Activated T-cell treated with anti-CD3 and anti-CD28 coated beads, Interleukin-2, amount 50 U/mL, for 48 hours (primary cell): ENCODE results near the gene DNAJC11.
"Not testable (repeated sequence)": the region's sequence is repeated elsewhere in the genome, so short reads cannot be mapped to it uniquely, and the experiment has no call there.

Experiments used
- DNase-seq, 2 experiments: peaks; one replicate each; pipeline ENCODE4 v3.0.0-alpha.2; 2020

DNAJC11 gene

DNA sequence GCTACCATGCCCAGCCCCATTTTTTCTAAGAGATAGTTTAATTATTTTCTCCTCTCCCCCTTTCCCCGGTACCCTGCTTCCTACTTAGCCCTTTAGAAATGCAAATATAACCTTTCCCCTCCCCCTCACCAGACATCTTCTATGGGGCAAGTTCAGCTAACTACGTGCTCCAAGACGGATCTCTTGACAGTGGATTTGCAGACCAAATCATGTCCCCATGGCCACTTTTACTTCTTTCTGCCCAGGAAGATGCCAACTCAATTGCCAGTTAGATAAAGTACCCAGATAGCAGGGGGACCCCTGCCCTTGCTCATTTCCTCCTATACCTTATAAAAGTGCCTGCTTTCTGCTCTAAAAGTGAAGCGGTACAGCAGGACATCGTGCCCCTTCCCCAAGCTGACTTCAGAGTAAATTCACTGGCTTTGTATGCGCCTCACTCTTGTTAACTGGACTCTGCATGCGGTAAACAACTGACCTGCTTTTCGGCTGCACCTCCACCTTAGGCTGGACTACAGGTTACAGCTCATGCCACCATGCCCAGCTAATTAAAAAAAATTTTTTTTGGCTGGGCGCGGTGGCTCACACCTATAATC, 7.4 kb downstream of the DNAJC11 start:
- DNase-seq, result no peak

DNA sequence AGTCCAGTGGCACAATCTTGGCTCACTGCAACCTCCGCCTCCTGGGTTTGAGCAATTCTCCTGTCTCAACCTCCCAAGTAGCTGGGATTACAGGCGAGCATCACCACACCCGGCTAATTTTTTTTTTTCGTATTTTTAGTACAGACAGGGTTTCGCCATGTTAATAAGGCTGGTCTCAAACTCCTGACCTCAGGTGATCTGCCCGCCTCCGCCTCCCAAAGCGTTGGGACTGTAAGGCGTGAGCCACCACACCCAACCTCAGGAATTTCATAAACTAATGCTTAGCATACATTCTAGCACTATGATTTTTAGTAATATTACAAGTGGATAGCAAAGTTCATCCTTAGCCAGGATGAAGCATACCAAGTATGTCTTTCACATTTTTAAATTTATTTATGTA, 8.7 kb downstream of the DNAJC11 start:
- no peak for DNase-seq

DNA sequence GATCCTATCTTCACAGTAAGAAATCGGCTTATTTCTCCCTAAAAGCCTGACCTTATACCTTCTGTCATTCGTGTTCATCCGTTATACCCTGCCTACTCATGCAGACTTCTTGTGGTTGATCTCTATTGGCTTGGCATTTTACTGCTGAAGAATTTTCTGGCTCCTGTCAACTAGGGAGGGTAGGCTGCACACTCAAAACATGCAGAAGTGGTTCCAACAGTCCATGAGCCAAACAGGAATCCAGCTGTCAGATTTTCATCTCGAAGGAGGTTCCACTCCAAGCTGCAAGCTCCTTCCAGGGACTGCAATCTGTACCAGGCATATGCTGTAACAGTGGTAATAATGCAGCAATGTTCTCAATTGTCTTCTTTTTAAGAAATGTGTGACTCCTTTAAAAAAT, 10.1 kb downstream of the DNAJC11 start:
- DNase-seq, result no peak

DNA sequence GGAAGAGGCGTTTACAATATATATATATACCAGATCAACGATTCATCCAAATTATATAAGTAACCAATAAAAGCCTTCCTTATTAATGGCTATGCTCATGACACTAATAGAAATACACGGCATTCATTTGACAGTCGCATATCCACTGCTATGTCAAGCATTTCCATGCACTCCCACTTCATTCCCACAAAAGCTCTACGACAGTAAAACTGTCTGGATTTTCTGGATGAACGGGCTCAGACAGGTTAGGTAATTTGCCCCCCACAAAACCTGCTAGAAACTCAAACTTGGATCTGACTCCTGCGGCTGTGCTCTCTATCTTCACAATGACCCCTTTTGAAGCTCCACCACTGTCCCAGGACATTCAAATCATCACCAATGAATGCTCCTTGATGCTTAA, 11.4 kb downstream of the DNAJC11 start:
- no peak for DNase-seq

DNA sequence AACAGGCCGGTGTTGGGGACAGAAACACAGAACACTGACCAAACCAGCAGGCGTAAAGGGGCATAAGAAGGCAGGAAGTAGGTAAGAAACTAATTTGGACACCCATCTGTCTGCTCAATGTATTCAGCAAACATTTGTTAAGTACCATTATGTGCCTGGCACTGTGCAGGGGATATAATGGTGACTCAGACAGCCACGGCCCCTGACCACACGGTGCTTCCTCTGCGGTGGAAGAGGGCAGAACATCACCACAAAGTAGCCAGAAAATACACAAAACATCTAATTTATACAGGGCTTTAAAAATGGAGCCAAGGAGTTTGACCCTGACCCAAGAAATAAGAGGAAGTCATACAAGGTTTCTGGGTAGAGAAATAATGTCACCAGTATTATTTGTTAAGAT, 12.9 kb downstream of the DNAJC11 start:
- no peak for DNase-seq

DNA sequence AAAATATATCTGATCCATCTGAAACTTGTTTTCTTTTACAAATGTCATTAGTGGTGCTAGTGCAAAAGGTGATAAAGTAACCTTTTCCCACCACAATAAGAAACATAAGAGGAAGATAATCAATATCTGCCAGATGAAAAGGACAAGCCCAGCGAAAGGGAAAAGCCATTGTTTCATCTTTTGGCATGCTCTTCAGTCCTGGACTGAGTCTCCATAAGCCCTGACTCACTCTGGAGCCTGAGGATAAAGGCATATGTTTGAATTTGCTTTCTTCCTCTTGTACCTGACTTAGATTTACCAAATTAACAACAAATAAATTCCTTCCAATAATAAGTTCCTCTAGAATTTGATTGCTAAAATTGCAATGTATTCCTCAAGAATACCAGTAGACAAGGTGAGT, 13.6 kb downstream of the DNAJC11 start:
- DNase-seq, result no peak

DNA sequence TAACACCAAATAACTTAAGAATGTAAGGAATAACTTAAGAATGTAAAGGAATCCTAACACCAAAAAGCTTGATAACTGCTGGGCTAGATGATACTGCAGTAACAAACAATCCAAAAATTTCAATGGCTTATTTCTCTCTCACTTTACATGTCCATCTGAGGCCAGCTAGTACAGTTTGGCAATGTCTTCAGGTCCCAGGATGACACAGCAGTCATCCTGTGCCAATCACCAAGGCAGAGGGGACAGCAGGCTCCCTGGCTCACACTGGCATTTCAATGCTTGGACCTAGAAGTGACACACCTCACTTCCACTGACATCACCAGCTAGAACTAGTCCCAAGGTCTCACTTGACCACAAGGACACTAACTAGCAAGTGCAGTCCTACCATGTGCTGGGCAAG, 15.3 kb downstream of the DNAJC11 start:
- no peak for DNase-seq

DNA sequence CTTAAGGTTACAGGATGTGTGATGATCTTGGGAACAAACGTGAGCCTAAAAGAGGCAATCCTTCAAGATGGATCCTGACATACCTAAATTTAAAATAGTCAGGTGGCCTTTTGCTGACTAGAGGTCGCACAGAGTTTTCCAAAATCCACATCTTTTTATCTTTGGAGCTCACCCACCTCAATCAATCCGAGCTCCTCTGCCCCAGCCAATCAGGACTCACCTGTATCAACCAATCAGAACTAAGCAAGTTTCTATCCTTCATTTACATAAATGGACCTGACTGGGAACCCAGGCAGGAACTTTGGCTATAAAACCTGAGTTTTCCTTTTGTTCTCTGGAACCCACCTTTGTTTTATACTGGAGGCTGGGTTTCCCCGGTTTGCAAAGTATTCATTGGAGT, 16.2 kb downstream of the DNAJC11 start:
- DNase-seq, result no peak

DNA sequence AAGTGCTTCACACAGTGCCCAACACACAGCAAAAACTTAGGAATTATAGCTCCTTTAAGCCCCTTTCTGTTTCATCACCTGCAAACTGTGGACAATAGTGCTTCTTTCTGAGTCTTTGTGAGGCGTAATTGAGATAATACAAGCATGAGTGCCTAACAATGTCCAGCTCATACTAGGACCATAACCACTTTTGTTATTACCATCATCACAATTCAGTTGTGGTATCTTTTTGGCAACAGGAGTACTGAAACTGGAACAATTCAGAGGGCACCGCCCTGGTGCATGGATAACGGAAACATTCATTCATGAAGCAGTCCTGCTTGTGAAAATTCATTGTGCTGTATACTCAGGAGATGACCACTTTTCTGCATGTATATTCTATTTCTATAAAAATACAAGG, 18.2 kb downstream of the DNAJC11 start:
- DNase-seq, result peak in 1 of 2 experiments; percentile 28

DNA sequence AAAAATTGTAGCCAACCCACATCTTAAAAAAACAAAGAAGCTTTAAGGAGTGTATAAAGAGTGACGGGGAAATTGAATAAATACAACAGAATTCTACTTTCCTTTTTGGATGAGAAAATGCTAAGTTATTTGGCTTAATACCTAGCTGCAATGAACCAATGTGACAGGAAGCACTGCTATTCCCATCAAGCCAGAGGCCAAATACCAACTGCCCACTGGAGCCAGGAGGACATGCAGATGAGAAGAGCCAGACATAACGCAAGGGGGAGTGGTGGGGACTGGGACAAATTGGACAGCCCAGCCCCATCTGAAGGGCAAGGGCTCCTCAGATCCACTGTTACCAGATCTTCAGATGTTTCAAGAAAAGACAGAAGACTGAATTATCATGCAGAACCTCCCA, 25.7 kb downstream of the DNAJC11 start:
- DNase-seq, result no peak

DNA sequence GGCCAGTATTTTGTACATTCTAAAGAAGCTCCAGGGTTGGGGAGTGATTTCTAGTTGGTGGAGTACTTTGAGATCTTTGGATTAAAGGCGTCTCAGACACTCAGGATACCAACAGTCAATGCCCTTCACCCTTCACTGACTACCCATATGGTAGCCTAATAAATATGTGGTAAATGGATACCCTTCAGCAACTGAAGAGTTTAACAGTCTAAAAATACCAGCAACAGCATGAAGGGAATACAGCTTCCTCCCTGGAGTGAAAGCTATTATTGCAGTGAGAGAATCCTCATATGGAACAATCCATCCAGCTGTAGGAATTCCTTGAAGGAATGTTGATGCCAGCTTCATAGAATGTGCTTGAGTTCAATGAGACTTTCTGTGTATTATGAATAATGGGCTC, 26.8 kb downstream of the DNAJC11 start:
- DNase-seq, result no peak

DNA sequence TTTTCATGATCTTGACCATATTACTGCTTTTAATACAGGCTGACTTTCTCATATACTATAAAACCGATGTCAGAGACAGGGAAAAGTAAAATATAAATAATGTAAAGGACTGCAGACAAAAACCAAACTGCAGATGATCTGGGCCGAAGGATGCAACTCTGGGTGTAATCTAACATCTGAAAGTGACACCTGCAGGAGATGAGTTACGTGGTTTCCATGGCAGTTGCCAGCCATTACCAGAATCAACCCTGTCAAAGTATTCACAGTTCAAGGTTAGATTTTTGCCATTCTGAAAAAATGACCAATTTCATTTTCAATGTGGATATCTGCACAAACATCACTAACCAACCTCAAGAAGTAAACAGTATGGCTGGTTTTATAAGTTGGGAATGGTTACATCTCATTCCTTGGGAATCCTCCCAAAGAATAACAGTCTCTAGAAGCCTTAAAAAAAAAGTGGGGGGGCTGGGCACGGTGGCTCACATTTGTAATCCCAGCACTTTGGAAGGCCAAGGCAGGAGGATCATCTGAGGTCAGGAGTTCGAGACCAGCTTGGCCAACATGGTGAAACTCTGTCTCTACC, 27.7 kb downstream of the DNAJC11 start:
- DNase-seq, result no peak

DNA sequence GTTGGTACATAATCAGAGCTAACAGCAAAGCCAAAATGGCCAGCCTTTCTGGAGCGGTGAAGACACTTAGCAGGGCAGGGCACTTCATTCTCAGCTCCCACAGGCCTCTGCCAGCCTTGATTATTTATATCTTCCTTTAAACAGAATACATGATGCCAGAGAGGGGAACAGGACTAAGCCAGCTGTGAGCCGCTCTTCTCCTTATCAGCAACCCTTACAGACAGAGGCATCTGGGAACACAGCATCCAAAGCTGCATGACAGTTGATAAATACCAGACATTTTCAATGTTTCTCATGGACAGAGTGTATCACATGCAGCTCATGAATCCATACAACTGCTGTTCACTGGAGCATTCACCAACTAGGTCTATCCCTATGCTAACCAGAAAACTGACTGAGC, 29.1 kb downstream of the DNAJC11 start:
- DNase-seq, result no peak

DNA sequence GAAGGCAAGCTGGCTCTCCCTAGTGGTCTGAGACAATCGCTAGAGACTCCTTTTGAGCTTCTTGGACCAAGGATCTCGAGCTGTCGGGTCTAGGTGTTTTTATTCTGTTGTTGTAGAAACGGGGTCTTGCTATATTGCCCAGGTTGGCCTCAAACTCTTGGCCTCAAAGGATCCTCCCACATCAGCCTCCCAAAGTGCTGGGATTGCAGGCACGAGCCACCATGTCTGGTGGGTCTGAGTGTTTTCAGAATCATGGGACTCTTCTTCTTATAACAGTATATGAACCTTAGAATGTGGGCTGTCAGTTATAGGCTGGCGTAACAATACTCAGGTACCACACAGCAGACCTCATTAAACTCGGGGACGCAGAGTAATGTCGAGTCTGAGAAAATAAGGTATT, 33.1 kb downstream of the DNAJC11 start:
- no peak for DNase-seq

DNA sequence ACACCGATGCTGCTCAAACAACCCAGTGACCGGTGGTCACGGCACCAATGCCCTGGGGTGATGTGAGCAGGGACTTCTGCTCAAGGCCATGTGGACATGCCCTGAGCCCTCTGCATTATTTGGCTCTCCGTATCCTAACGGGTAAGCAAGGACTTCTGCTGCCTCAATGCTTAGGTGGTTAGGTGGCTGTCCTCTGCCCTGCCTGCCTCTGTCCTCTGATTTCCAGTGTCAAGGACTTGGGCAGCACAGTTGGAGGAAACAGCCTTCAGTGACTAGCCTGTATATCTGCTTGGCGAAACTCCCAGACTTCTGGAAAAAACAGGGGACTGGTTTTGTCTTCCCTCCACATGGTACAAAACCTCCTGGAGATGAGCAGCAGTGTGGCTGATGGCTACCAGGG, 34.5 kb downstream of the DNAJC11 start:
- no peak for DNase-seq

DNA sequence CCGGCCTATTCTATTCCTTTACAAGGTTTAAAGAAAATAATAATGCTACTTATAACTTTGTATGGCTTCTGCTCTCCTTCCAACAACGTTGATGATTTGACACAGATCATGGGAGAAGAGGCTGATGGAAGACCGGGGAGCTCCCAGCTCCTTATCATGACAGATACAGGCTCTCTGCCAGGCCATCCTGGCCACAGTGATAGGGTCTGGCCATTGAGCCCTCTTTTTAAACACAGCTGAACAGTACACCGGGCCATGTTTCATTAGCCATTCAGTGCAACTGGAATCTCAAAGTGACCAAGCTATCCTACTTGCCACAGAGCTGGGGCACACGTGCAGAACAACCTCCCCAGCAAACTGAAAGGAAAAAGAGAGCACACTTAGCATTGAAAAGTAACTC, 34.9 kb downstream of the DNAJC11 start:
- DNase-seq, result no peak

DNA sequence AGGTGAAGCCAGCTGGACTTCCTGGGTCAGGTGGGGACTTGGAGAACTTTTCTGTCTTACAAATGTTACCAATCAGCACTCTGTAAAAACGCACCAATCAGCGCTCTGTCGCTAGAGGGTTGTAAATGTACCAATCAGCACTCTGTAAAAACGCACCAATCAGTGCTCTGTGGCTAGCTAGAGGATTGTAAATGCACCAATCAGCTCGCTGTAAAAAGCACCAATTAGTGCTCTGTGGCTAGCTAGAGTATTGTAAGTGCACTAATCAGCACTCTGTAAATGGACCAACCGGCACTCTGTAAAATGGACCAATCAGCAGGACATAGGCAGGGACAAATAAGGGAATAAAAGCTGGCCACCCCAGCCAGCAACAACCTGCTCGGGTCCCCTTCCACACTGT, 39.1 kb downstream of the DNAJC11 start:
- not testable (repeated sequence) for DNase-seq

DNA sequence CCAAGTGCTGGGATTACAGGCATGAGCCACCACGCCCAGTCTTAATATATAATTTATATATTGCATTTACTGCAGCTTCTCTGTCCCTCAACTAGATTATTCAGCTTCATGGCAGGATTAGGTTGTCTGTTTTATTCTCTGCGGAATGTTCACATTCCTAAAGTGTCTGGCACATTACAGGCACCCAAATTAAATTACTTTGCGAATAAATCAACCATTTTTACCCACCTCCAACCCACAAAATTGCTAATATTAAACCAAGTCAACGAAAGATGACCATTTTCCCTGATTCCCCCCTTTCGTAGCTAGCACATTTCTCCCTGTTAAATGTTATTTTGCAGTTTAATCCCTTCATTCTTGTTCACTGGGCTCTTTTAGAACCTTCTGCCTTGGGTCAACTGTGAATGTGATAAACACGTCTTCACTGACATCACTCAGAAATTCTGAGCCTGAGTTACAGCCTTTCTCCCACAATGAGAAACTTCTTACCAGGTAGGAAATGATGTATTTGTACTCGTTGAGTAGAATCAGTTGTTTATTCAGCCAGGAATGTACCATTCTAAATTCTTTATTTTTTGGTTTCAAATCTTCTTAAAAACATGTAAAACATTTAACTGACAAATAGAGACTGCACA, 41.1 kb downstream of the DNAJC11 start:
- no peak for DNase-seq

DNA sequence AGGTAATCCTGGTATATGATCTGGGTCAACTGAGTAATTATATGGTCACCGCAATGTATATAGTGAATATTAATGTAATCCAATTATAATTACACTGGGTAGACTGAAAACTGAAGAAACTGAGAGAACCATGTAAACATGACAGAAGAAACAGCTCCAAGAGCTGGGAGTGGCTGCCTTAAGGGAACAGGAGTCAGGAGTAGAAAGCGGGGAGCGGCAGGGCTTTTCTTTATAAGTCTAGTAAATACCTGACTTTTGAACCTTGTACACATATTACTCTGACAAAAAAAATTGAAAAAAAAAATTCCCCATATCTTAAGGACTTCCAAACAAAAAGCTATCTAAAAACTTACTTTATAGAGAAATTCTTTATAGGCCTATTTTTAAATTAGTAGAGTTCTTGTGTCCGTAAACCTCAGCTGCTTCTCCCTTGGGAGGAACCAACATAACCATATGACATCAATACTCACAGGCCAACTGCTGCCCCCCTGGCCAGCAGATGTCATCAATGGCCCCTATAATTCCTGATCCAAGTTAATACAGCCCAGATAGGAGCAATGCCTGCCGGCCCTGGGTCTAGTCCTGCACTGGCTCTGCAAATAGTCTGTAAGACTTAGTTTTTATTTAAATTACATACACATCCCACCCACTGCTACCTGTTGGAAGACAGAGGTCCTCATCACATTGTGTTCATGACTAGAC, 43.1 kb downstream of the DNAJC11 start:
- DNase-seq, result no peak

DNA sequence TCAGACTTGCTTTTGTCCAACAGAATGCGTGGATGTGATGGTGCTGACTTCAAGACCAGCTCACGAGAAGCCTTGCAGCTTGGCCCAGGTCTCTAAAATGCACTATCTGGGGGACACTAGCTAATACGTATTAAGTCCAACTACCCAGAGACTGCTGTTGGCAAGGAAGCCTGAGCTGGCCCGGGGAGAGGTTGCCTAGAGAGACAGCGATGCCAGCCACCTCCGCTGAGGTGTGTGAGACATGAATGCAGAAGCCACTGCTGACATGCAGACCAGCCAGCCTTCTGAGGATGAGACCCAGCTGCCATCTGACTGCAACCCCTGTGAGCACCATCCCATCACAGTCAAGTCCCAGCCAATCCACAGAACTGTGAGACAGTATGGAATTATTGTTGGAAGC, 44.5 kb downstream of the DNAJC11 start:
- DNase-seq, result no peak

DNA sequence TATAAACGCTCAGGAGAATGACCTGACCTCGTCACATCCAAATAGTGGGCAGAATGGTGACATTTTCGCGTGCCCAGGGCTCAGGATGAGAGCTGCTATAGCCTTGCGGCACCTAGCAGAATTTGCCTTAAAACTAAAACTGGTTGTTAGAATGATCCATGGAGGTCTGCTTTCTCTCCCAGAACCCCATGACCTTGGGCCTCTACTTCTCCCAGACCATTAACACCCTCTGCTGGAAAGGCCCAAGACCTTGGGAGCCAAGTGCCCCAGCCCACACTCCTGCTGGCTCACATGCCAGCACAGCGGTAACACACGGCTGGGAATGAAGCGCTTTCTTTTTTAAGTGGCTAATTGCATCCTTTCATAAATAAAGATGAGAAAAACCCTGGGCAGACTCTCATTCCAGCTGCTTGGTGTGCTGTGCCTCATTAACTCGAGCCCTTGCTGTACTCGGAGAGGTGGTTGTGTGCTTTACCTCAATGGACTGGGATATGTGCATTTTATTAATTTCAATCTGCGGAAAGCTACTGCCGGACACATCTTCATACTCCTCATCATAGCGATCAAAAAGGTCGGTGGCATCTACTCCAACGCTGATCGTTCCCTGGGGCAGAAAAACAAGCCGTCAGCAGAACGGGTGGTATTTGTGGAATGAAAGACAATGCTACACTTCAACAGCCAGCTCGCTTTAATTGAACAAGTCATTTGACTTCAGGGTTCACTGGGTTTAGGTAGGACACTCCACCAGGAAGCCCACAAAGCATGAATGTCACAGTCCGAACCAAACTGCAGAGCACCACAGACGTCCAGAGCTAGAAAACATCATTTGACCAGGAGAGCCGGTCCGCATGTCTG, 48.0 kb downstream of the DNAJC11 start:
- DNase-seq, result no peak

DNA sequence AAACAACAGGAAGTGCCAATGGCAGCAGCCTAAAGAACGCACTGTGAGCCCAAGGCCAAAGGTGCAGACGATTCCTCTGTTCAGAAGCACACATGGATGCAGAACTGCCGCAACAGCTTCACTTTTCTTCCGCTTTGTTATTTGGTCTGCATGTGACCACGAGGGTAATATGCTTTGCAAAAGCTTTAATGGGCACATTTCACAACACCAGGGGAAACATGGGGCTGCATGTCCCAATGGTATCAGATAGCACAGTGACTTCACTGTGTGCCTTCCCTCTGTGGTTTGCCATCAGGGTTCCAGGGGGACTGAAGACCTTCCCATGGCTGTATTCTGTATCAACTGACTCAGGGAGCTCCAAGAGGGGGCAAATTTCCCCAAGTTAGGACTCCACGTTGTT, 48.6 kb downstream of the DNAJC11 start:
- no peak for DNase-seq

DNA sequence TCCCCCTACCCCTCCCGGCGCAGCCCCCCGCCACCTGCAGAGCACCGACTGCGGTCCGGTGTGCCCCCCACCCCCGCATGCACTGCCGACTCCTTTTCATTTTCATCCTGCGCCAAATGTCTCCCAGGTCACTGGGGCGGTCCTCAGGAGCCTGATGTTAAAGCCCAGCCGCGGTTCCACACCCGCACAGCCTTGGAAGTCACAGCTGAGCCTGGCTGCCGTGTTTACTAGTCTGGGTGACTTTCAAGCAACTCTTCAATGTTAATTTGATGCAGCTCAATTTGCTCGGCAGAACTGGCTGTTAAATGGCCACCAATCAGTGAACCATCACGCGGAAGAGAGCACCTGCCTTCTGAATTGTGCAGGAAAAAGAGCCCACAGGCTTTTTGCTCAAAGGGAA, 49.7 kb downstream of the DNAJC11 start:
- DNase-seq, result no peak
